OCI-LY3 (cell line): Measurements from ENCODE around the gene PLP1.

Experiments used
- EZH2phosphoT487 ChIP-seq: fragments of 200-600 bp; shearing (Covaris generic); IDR thresholded peaks from 2 replicates; pipeline ENCODE4 v1.6.1; 2018; ENCODE audit warnings: antibody characterized with exemption, mixed run types, low read depth
- TF ChIP-seq, protein P1 (sequence below): fragments of 200-600, 300-600 bp; sonication (generic); IDR thresholded peaks from 2 replicates; pipeline ENCODE4 v1.5.1; 2014; ENCODE audit warnings: antibody characterized with exemption, low read length, low read depth

DNA sequence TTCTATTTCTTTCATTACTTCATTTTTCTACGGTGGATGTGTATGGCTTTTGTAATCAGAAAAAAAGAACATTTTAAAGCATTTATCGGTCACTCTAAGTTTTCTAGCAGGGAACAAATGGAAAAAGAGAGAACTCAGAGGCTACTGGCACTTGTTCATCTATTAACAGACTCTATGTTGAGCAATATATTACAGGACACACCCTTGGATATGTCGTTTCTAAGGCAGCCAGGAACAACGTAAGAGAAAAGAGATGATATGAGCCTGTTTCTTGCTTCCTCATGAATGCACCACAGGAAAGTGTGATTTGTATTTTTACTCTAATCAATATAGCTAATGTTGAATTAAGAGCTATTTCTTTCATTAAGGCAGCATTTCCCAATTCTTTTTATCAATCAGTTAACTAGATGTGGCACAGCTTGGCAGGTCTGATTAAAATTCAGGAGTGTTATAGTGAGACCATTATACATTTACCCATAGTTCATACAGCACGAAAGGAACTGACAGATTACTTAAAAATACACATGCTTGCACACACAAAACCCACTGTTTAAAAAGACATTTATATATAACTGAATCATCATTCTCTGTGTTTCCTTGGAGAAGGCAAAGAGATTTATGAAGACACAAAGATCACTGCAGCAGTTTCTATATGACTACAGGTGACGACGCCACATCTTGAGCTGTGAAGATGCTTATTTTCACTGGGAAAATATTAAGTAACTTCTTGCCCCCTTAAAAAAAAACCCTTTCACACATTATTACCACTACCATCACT lies 42.4 kb downstream of the PLP1 start:
- TF ChIP-seq, protein P1, sequence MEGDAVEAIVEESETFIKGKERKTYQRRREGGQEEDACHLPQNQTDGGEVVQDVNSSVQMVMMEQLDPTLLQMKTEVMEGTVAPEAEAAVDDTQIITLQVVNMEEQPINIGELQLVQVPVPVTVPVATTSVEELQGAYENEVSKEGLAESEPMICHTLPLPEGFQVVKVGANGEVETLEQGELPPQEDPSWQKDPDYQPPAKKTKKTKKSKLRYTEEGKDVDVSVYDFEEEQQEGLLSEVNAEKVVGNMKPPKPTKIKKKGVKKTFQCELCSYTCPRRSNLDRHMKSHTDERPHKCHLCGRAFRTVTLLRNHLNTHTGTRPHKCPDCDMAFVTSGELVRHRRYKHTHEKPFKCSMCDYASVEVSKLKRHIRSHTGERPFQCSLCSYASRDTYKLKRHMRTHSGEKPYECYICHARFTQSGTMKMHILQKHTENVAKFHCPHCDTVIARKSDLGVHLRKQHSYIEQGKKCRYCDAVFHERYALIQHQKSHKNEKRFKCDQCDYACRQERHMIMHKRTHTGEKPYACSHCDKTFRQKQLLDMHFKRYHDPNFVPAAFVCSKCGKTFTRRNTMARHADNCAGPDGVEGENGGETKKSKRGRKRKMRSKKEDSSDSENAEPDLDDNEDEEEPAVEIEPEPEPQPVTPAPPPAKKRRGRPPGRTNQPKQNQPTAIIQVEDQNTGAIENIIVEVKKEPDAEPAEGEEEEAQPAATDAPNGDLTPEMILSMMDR, result no peak
- no peak for TF ChIP-seq EZH2phosphoT487
